ENCODE measurements around the gene SLC30A9.

DNA sequence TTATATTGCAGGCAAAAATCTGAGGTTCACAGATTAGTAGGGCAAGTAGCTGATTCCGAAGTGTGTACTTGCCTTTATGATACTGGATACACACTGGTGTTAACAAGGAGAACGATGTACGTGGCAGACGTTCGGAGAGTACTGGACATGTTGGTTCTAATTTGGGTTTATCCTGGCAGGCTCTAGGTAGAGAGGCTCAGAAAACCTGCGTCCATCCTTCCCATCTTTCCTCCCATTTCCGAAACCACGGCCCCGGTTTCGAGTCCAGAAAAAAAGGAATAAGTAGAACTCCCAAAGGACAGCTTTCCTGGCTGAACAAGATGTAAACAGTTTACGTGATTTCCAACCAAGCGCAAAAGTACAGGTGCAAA, 351 bp upstream of the SLC30A9 start:
- TF ChIP-seq, protein P1, sequence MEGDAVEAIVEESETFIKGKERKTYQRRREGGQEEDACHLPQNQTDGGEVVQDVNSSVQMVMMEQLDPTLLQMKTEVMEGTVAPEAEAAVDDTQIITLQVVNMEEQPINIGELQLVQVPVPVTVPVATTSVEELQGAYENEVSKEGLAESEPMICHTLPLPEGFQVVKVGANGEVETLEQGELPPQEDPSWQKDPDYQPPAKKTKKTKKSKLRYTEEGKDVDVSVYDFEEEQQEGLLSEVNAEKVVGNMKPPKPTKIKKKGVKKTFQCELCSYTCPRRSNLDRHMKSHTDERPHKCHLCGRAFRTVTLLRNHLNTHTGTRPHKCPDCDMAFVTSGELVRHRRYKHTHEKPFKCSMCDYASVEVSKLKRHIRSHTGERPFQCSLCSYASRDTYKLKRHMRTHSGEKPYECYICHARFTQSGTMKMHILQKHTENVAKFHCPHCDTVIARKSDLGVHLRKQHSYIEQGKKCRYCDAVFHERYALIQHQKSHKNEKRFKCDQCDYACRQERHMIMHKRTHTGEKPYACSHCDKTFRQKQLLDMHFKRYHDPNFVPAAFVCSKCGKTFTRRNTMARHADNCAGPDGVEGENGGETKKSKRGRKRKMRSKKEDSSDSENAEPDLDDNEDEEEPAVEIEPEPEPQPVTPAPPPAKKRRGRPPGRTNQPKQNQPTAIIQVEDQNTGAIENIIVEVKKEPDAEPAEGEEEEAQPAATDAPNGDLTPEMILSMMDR (IDR thresholded peaks at IDR 0.05): no peak
- TF ChIP-seq POLR2AphosphoS5 (IDR thresholded peaks at IDR 0.05; ENCODE audit: insufficient read depth in 1 of 2, low read depth in 1 of 2): no peak
- TF ChIP-seq POLR2A (IDR thresholded peaks at IDR 0.05): no peak
